ENCODE data around the gene RNF133.

DNA sequence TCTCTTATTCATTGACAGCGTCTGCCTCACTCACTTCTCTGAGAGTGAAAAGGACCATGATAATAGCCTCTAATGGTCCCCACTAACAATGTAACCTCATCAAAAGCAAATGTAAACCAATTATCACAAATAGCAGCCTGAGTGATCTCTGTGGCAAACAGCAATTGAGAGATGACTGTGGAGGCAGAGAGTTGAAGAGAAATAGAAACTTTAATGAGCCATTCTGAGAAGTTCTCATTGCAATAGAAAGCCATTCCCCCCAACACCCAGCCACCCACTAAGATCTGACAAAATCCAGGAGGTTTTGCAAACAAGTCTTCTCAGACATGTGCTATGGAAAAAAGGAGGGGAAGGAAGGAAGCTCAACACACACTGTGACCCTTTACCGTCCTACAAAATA, 48.0 kb upstream of the RNF133 start:
- no peak for TF ChIP-seq EZH2 (IDR thresholded peaks at IDR 0.05; ENCODE audit: insufficient read depth, poor library complexity, severe bottlenecking)
- TF ChIP-seq EZH2phosphoT487 (IDR thresholded peaks at IDR 0.05; ENCODE audit: insufficient read depth, low read depth) = no peak
